GM18873 (cell line): ENCODE results near the gene SMDT1.

Experiments used
- ATAC-seq: cut with Tn5 transposase; IDR thresholded peaks from one replicate; pipeline ENCODE4 v1.9.1; 2021; ENCODE audit warnings: mild to moderate bottlenecking, moderate library complexity, moderate number of reproducible peaks; ENCODE audit not compliant: unreplicated experiment, low FRiP score

The SMDT1 gene

GRCh38 chr22:42079319-42080251 lies at the start of gene SMDT1:
Gene SMDT1, plus strand, starts transcription at chr22:42079700. Its CDS starts 69 bp downstream, at chr22:42079769.
- peak; percentile 79 for ATAC-seq

GRCh38 chr22:42033263-42034181 lies 46.0 kb upstream of the SMDT1 start:
- ATAC-seq = no peak

- no peak for ATAC-seq
These were observed 44.2 kb upstream of the SMDT1 start for GRCh38 chr22:42035256-42035655.

GRCh38 chr22:42039271-42039670 lies 40.2 kb upstream of the SMDT1 start:
- no peak for ATAC-seq

- no peak for ATAC-seq
These were observed 37.7 kb upstream of the SMDT1 start for GRCh38 chr22:42041784-42042183.

GRCh38 chr22:42050641-42051180 lies 28.8 kb upstream of the SMDT1 start:
- no peak for ATAC-seq

GRCh38 chr22:42052765-42053164 lies 26.7 kb upstream of the SMDT1 start:
- ATAC-seq = no peak

GRCh38 chr22:42056757-42057511 lies 22.6 kb upstream of the SMDT1 start:
- no peak for ATAC-seq

- ATAC-seq = no peak
These were observed 19.0 kb upstream of the SMDT1 start for GRCh38 chr22:42060489-42060888.

- ATAC-seq = no peak
These were observed 18.5 kb upstream of the SMDT1 start for GRCh38 chr22:42061041-42061440.

- no peak for ATAC-seq
These were observed 16.9 kb upstream of the SMDT1 start for GRCh38 chr22:42062506-42063170.

- no peak for ATAC-seq
These were observed 14.9 kb upstream of the SMDT1 start for GRCh38 chr22:42064629-42065028.

GRCh38 chr22:42065438-42066125 lies 13.9 kb upstream of the SMDT1 start:
- ATAC-seq = no peak

- no peak for ATAC-seq
These were observed 13.3 kb upstream of the SMDT1 start for GRCh38 chr22:42066126-42066761.

- ATAC-seq = no peak
These were observed 12.6 kb upstream of the SMDT1 start for GRCh38 chr22:42066937-42067336.

GRCh38 chr22:42067671-42068251 lies 11.7 kb upstream of the SMDT1 start:
- no peak for ATAC-seq

- no peak for ATAC-seq
These were observed 11.2 kb upstream of the SMDT1 start for GRCh38 chr22:42068291-42068690.

- ATAC-seq = no peak
These were observed 9.5 kb upstream of the SMDT1 start for GRCh38 chr22:42069801-42070516.
